CD4-positive, alpha-beta T cell treated with Interleukin-4 for 1 hour (primary cell): ENCODE data around the gene GRIK3.
"Not testable (repeated sequence)": the region's sequence is repeated elsewhere in the genome, so short reads cannot be mapped to it uniquely, and the experiment has no call there.

Experiments used
- DNase-seq, 2 donors: peaks; one replicate each; pipeline ENCODE4 v3.0.0-alpha.2; 2020 to 2022

Gene GRIK3

GRCh38 chr1:37034121-37035013 lies at the start of gene GRIK3:
Gene GRIK3, minus strand, starts transcription at chr1:37034515. Its CDS starts 407 bp downstream, at chr1:37034108.
- no peak for DNase-seq

GRCh38 chr1:37084013-37084412 lies 49.7 kb upstream of the GRIK3 start:
- no peak for DNase-seq

- no peak for DNase-seq
Observed at GRCh38 chr1:37083603-37084002, 49.3 kb upstream of the GRIK3 start.

- not testable (repeated sequence) for DNase-seq
Observed at GRCh38 chr1:37080296-37080986, 46.1 kb upstream of the GRIK3 start.

GRCh38 chr1:37078866-37079265 lies 44.6 kb upstream of the GRIK3 start:
- no peak for DNase-seq

GRCh38 chr1:37076168-37076567 lies 41.9 kb upstream of the GRIK3 start:
- DNase-seq = no peak

- no peak for DNase-seq
Observed at GRCh38 chr1:37073854-37074379, 39.6 kb upstream of the GRIK3 start.

GRCh38 chr1:37073152-37073853 lies 39.0 kb upstream of the GRIK3 start:
- DNase-seq = no peak

GRCh38 chr1:37071829-37072228 lies 37.5 kb upstream of the GRIK3 start:
- DNase-seq = no peak

- no peak for DNase-seq
Observed at GRCh38 chr1:37070126-37070525, 35.8 kb upstream of the GRIK3 start.

- no peak for DNase-seq
Observed at GRCh38 chr1:37069406-37069805, 35.1 kb upstream of the GRIK3 start.

- no peak for DNase-seq
Observed at GRCh38 chr1:37068897-37069296, 34.6 kb upstream of the GRIK3 start.

GRCh38 chr1:37068260-37068659 lies 33.9 kb upstream of the GRIK3 start:
- no peak for DNase-seq

GRCh38 chr1:37064039-37064438 lies 29.7 kb upstream of the GRIK3 start:
- no peak for DNase-seq

- DNase-seq = no peak
Observed at GRCh38 chr1:37059346-37059745, 25.0 kb upstream of the GRIK3 start.

- no peak for DNase-seq
Observed at GRCh38 chr1:37058424-37058988, 24.2 kb upstream of the GRIK3 start.

- DNase-seq = no peak
Observed at GRCh38 chr1:37056325-37056724, 22.0 kb upstream of the GRIK3 start.

- DNase-seq = no peak
Observed at GRCh38 chr1:37055631-37056030, 21.3 kb upstream of the GRIK3 start.

- no peak for DNase-seq
Observed at GRCh38 chr1:37053173-37053572, 18.9 kb upstream of the GRIK3 start.

GRCh38 chr1:37052120-37052519 lies 17.8 kb upstream of the GRIK3 start:
- no peak for DNase-seq

- DNase-seq = no peak
Observed at GRCh38 chr1:37051346-37051745, 17.0 kb upstream of the GRIK3 start.

- DNase-seq = no peak
Observed at GRCh38 chr1:37047542-37047941, 13.2 kb upstream of the GRIK3 start.

- no peak for DNase-seq
Observed at GRCh38 chr1:37043101-37043500, 8.8 kb upstream of the GRIK3 start.
